GM12878 (cell line): ENCODE data around the gene ABI1. TPM values are rescaled to one million over a fixed set of nuclear protein-coding genes. Genes with fewer than 3 reads are reported as not detected.
A peak's percentile ranks its signal among the peaks of the same experiment; 100 is the strongest.

Experiments
- ATAC-seq: fragments of 200-7000 bp; cut with Tn5 transposase; 3 replicates; pipeline ENCODE4 v1.9.1; 2020; ENCODE audit warnings: mild to moderate bottlenecking, moderate library complexity
- Bru-seq: library from RNA; stranded (reverse); fragments of 400-500 nt; gene quantifications from one replicate; lab custom pipeline; 2021; lab: Mats Ljungman, UMichigan
- BruChase-seq, 2 experiments: library from RNA; stranded (reverse); fragments of 400-500 nt; gene quantifications; one replicate each; lab custom pipeline; 2021; lab: Mats Ljungman, UMichigan
- BruUV-seq: library from RNA; stranded (reverse); fragments of 400-500 nt; replicated peaks from 2 replicates; lab custom pipeline; 2021; lab: Mats Ljungman, UMichigan
- CTCF ChIA-PET: fragments of 300-600 bp; sonication (Branson Sonifier 250); formaldehyde crosslinking; extraction: SDS; loops from one replicate; lab custom pipeline; 2021; ENCODE audit warnings: inconsistent platforms; lab: Yijun Ruan, JAX
- POLR2A ChIA-PET: fragments of 350-600 bp; formaldehyde crosslinking; extraction: SDS; loops from one replicate; lab custom pipeline; 2021; ENCODE audit warnings: inconsistent platforms; lab: Charles Lee
- RAD21 ChIA-PET: fragments of 300-600 bp; sonication (Branson Sonifier 250); formaldehyde crosslinking; loops from one replicate; lab custom pipeline; 2023; ENCODE audit warnings: antibody characterized with exemption; ENCODE audit not compliant: unreplicated experiment; lab: Charles Lee
- SMC1A ChIA-PET: fragments of 300-600 bp; sonication (Branson Sonifier 250); formaldehyde crosslinking; loops from one replicate; lab custom pipeline; 2023; ENCODE audit not compliant: unreplicated experiment, uncharacterized antibody; lab: Charles Lee
- DNase-seq: peaks from one replicate; pipeline ENCODE4 v3.0.0-alpha.2; 2011; ENCODE audit warnings: low read depth, low spot score
- FAIRE-seq: peaks from 3 replicates; lab custom pipeline; 2011; peaks lifted over from hg19 to GRCh38; lab: Jason Lieb, UNC
- H2AFZ ChIP-seq: 2 replicates; pipeline ENCODE4 v1.6.0; 2011; ENCODE audit warnings: low read depth, low read length, control low read depth; ENCODE audit not compliant: control insufficient read depth
- H3K27ac ChIP-seq: 2 replicates; pipeline ENCODE4 v1.5.1; 2011; ENCODE audit warnings: control low read depth; ENCODE audit not compliant: control insufficient read depth, insufficient read depth
- H3K27me3 ChIP-seq, 2 experiments: replicated peaks in 1 of 2; 2 replicates each; pipeline versions ENCODE4 v1.6.0 to v1.6.1; 2011; ENCODE audit warnings: low read length in 1 of 2; ENCODE audit not compliant: control insufficient read depth in 2 of 2, insufficient read depth in 2 of 2
- H3K36me3 ChIP-seq, 2 experiments: 2 replicates each; pipeline ENCODE4 v1.5.1; 2011; ENCODE audit warnings: low read length in 1 of 2; ENCODE audit not compliant: control insufficient read depth in 2 of 2, insufficient read depth in 2 of 2
- H3K4me1 ChIP-seq: 2 replicates; pipeline ENCODE4 v1.6.1; 2011; ENCODE audit warnings: mild to moderate bottlenecking, low read length, moderate library complexity, mixed read lengths; ENCODE audit not compliant: control insufficient read depth, insufficient read depth
- H3K4me2 ChIP-seq: 2 replicates; pipeline ENCODE4 v1.6.0; 2011; ENCODE audit warnings: control low read depth; ENCODE audit not compliant: control insufficient read depth, insufficient read depth
- H3K4me3 ChIP-seq: fragments of 200-600 bp; sonication (generic); 2 replicates; pipeline ENCODE4 v1.5.1; 2016
- H3K79me2 ChIP-seq: 2 replicates; pipeline ENCODE4 v1.6.0; 2011; ENCODE audit warnings: low read length; ENCODE audit not compliant: control insufficient read depth, insufficient read depth
- H3K9ac ChIP-seq: 2 replicates; pipeline ENCODE4 v1.8.0; 2011; ENCODE audit warnings: low read length, control low read depth, mixed read lengths; ENCODE audit not compliant: control insufficient read depth, insufficient read depth
- H3K9me3 ChIP-seq: replicated peaks from 3 replicates; pipeline ENCODE4 v1.5.1; 2011; ENCODE audit warnings: mild to moderate bottlenecking, low read length; ENCODE audit not compliant: control insufficient read depth, insufficient read depth
- H4K20me1 ChIP-seq: 2 replicates; pipeline ENCODE4 v1.6.0; 2011; ENCODE audit not compliant: control insufficient read depth, insufficient read depth
- BACH1 ChIP-seq: fragments of 450-650 bp; IDR thresholded peaks from 2 replicates; pipeline ENCODE4 v1.6.1; 2017; ENCODE audit warnings: mild to moderate bottlenecking, borderline replicate concordance
- BRCA1 ChIP-seq: IDR thresholded peaks from 2 replicates; pipeline ENCODE4 v1.6.1; 2011; ENCODE audit warnings: low read depth, low read length, improper control_type of control experiment
- CBX3 ChIP-seq: fragments of 200-600 bp; sonication (generic); IDR thresholded peaks from 2 replicates; pipeline ENCODE4 v1.6.1; 2016; ENCODE audit warnings: low read depth, borderline replicate concordance
- FOS ChIP-seq: IDR thresholded peaks from 3 replicates; pipeline ENCODE4 v1.6.1; 2011; ENCODE audit warnings: borderline replicate concordance; ENCODE audit not compliant: insufficient read length; ENCODE audit errors: extremely low read depth
- HDGF ChIP-seq: fragments of 450-650 bp; IDR thresholded peaks from 2 replicates; pipeline ENCODE4 v1.6.1; 2016; ENCODE audit warnings: antibody characterized with exemption
- MLLT1 ChIP-seq: fragments of 450-650 bp; IDR thresholded peaks from 2 replicates; pipeline ENCODE4 v1.6.1; 2016; ENCODE audit warnings: mild to moderate bottlenecking
- NFXL1 ChIP-seq: fragments of 450-650 bp; IDR thresholded peaks from 2 replicates; pipeline ENCODE4 v1.6.1; 2017; ENCODE audit warnings: antibody characterized with exemption, mild to moderate bottlenecking, borderline replicate concordance
- SMAD1 ChIP-seq: fragments of 450-650 bp; IDR thresholded peaks from 2 replicates; pipeline ENCODE4 v1.6.1; 2018; ENCODE audit warnings: mild to moderate bottlenecking, low read depth; ENCODE audit not compliant: partially characterized antibody
- SMC3 ChIP-seq: IDR thresholded peaks from 2 replicates; pipeline ENCODE4 v1.6.1; 2011; ENCODE audit warnings: low read length, improper control_type of control experiment, borderline replicate concordance
- SRF ChIP-seq, 2 experiments: IDR thresholded peaks; 2 replicates each; pipeline ENCODE4 v1.6.1; 2011; ENCODE audit warnings: low read depth in 2 of 2, low read length in 2 of 2, mild to moderate bottlenecking in 1 of 2, moderate library complexity in 1 of 2
- SUPT20H ChIP-seq: IDR thresholded peaks from 2 replicates; pipeline ENCODE4 v1.6.1; 2011; ENCODE audit warnings: low read depth, mild to moderate bottlenecking, low read length, moderate library complexity, borderline replicate concordance; ENCODE audit not compliant: control insufficient read depth
- ZBTB11 ChIP-seq: fragments of 450-650 bp; formaldehyde crosslinking; IDR thresholded peaks from 2 replicates; pipeline ENCODE4 v1.5.0; 2022; ENCODE audit warnings: mild to moderate bottlenecking, missing genetic modification characterization
- ZNF207 ChIP-seq: fragments of 450-650 bp; IDR thresholded peaks from 2 replicates; pipeline ENCODE4 v1.6.1; 2014; ENCODE audit warnings: antibody characterized with exemption, mild to moderate bottlenecking, borderline replicate concordance
- WGBS: methylation state at CpG from one replicate; pipeline ENCODE4 v1.1.6; 2016; ENCODE audit warnings: low lambda C conversion rate; ENCODE audit not compliant: insufficient replicate concordance, insufficient coverage; ENCODE audit errors: missing lambda C conversion rate; 5-methylcytosine and 5-hydroxymethylcytosine counted together
- in situ Hi-C: fragments of 300-500 bp; cut with MboI; formaldehyde crosslinking; loops from 9 replicates; pipeline ENCODE4 v1.14.3; 2018; ENCODE audit warnings: mixed read lengths
- intact Hi-C: fragments of 100-400 bp; cut with micrococcal nuclease; formaldehyde crosslinking; loops from one replicate; pipeline ENCODE4 v1.14.2; 2022; ENCODE audit not compliant: unreplicated experiment
- long read RNA-seq, 2 experiments: library from polyadenylated mRNA; unstranded; transcript quantifications; one replicate each; pipeline ENCODE4 v2.0.0, GENCODE V29; 2019 to 2020
- polyA minus RNA-seq, 3 experiments: library from RNA; depleted of rRNA, polyadenylated mRNA; stranded (reverse); fragments of >200 nt; gene quantifications; 2 replicates each; pipeline ENCODE4 v1.2.3, GENCODE V29; 2011
- polyA plus RNA-seq, 11 experiments: library from polyadenylated mRNA; depleted of rRNA in 4 of 11; unstranded in 6 of 11; stranded (reverse) in 5 of 11; fragments of >200 nt; fragmentation: Nextera tagmentation in 4 of 11; fragmentation: Illumina TruSeq in 1 of 11; extraction: Ambion mirVana in 4 of 11; extraction: Trizol in 1 of 11; gene quantifications; 1 replicate in 1 of 11; 2 replicates in 10 of 11; pipeline versions ENCODE4 v1.2.1 to v1.2.3, GENCODE V29; 2011 to 2016; ENCODE audit warnings: inconsistent platforms in 2 of 11, missing spikeins in 2 of 11, low read depth in 1 of 11
- total RNA-seq, 4 experiments: library from RNA; depleted of rRNA in 3 of 4; stranded (reverse); fragments of >200 nt in 3 of 4; fragmentation: Illumina TruSeq in 1 of 4; extraction: Trizol in 1 of 4; gene quantifications; 2 replicates each; pipeline versions ENCODE4 v1.2.1 to v1.2.3, GENCODE V29; 2013 to 2021

Gene ABI1
- total RNA-seq (2013; cell fraction: nucleolus; rRNA removed): 143 TPM in 2 replicates
- total RNA-seq (2014; rRNA removed) (51.1 and 60.9 TPM in 2 replicates), total RNA-seq (2014; rRNA removed; fragmentation: Illumina TruSeq; extraction: Trizol) (58.4 and 59.1 TPM in 2 replicates), total RNA-seq (2021) (50.3 and 51.4 TPM in 2 replicates), polyA plus RNA-seq (2011; rRNA removed) (31.2 and 40.8 TPM in 2 replicates), polyA plus RNA-seq (2014; fragmentation: Illumina TruSeq; extraction: Trizol) (63.0 and 76.7 TPM in 2 replicates), polyA plus RNA-seq (2014; fragmentation: Nextera tagmentation; extraction: Ambion mirVana) (10 to 100 TPM; 48.7 to 50.3 TPM), polyA plus RNA-seq (2014; rRNA removed) (35.8 and 40.1 TPM in 2 replicates), polyA plus RNA-seq (2016; fragmentation: Nextera tagmentation; extraction: Ambion mirVana) (10 to 100 TPM; 70.4 to 73.2 TPM), polyA minus RNA-seq (2011; rRNA and poly(A)+ RNA removed) (26.3 and 27.4 TPM in 2 replicates), Bru-seq, nascent RNA (percentile 93 among the genes with signal in this experiment), BruChase-seq, experiment 1, labeled RNA remaining after a 6-hour chase (percentile 87 among the genes with signal in this experiment), BruChase-seq, experiment 2, labeled RNA remaining after a 2-hour chase (percentile 90 among the genes with signal in this experiment)
- polyA plus RNA-seq (2011; ENCODE audit: low read depth): 24.0 TPM
- 17.5 and 17.8 TPM in 2 replicates for polyA plus RNA-seq (2011; cell fraction: cytosol; rRNA removed)
- 23.9 and 24.0 TPM in 2 replicates for polyA plus RNA-seq (2011; cell fraction: nucleus; rRNA removed)
- 41.1 and 45.6 TPM in 2 replicates for polyA plus RNA-seq (2012)
- 12.3 and 13.4 TPM in 2 replicates for polyA minus RNA-seq (2011; cell fraction: cytosol; rRNA and poly(A)+ RNA removed)
- 24.5 and 29.0 TPM in 2 replicates for polyA minus RNA-seq (2011; cell fraction: nucleus; rRNA and poly(A)+ RNA removed)
- long read RNA-seq, experiment 1, transcript ABI1-209 (9 exons, 3,441 nt): major isoform, 5 of 49 reads
- long read RNA-seq, experiment 1, partial matches to known transcripts: 0 of 49 reads
- long read RNA-seq, experiment 1, other reads (novel, unspliced or antisense): 42 of 49 reads
- long read RNA-seq, experiment 2, transcript ABI1-209 (9 exons, 3,441 nt): major isoform, 16 of 187 reads
- long read RNA-seq, experiment 2, partial matches to known transcripts: 57 of 187 reads
- long read RNA-seq, experiment 2, other reads (novel, unspliced or antisense): 109 of 187 reads

GRCh38 chr10:26860443-26861204 lies at the start of gene ABI1:
ABI1 (minus strand) TSS chr10:26860958; CDS start chr10:26860863, 95 bp downstream.
- H4K20me1 ChIP-seq: no peaks in the 10 kb centered on the region
- SMC1A ChIA-PET: interaction anchor here (0.9 to 3.3 kb wide), 8 partner anchors 9 to 503 kb away, joined by 3 to 33 read pairs (median 6); no protein-coding TSS in a partner anchor
- BruUV-seq: TSS peak; percentile 69
- no peak for TF ChIP-seq SRF (IDR thresholded peaks at IDR 0.05; ENCODE audit: low read depth in 2 of 2, low read length in 2 of 2)
- peak; percentile 58 for TF ChIP-seq ZNF207
- no peak for TF ChIP-seq SUPT20H
- no peak for TF ChIP-seq NFXL1
- no peak for TF ChIP-seq SMC3
- TF ChIP-seq BACH1: peak; percentile 78
- TF ChIP-seq SMAD1: peak; percentile 56
- TF ChIP-seq ZBTB11 (CRISPR knock-in tag): no peak
- no peak for TF ChIP-seq FOS
- peak; percentile 76 for TF ChIP-seq MLLT1
- no peak for TF ChIP-seq CBX3
- TF ChIP-seq HDGF: peak; percentile 97
- TF ChIP-seq BRCA1: peak; percentile 80

More at GRCh38 chr10:26860443-26861204, at the start of gene ABI1:
- ATAC-seq (peak; percentile 86), FAIRE-seq (no peak), DNase-seq (peak; percentile 98)
- Histone ChIP-seq H3K4me1 (peaks cover 4% of the 10 kb centered on the region; the same call in 1 of the 2 replicates), H3K79me2 (peaks cover 50% of the 10 kb centered on the region), H3K36me3 (no peaks in the 10 kb centered on the region), H3K27ac (peak within 1 kb of the TSS; percentile 92), H3K4me3 (peak within 1 kb of the TSS; percentile 91), H3K27me3 (no peaks in the 10 kb centered on the region), H3K4me2 (peak within 1 kb of the TSS; percentile 71), H3K9ac (peak within 1 kb of the TSS; percentile 88), H3K9me3 (no peaks in the 10 kb centered on the region), H2AFZ (peak within 1 kb of the TSS; percentile 81)
- ChIA-PET POLR2A (interaction anchor here (1.0 to 1.9 kb wide), 3 partner anchors 80 to 133 kb away, joined by 4 to 7 read pairs (median 6); no protein-coding TSS in a partner anchor), CTCF (interaction anchor here (0.8 to 3.0 kb wide), 24 partner anchors 9 to 382 kb away, joined by 3 to 35 read pairs (median 5); partner anchors contain the start of gene YME1L1), RAD21 (interaction anchor here (1.1 to 3.2 kb wide), 7 partner anchors 20 to 163 kb away, joined by 3 to 29 read pairs (median 4); no protein-coding TSS in a partner anchor)
- under 1% methylated on average over 47 of the region's 59 CpGs for WGBS
- intact Hi-C loops (loop anchor here (1.0 to 2.0 kb wide), 2 partner anchors 123 to 380 kb away; partner anchors contain the start of gene ACBD5), in situ Hi-C loops (no loop called here)
